Measurements from ENCODE around the gene ANKRD29.
A peak's percentile ranks its signal among the peaks of the same experiment; 100 is the strongest.

Gene ANKRD29

DNA sequence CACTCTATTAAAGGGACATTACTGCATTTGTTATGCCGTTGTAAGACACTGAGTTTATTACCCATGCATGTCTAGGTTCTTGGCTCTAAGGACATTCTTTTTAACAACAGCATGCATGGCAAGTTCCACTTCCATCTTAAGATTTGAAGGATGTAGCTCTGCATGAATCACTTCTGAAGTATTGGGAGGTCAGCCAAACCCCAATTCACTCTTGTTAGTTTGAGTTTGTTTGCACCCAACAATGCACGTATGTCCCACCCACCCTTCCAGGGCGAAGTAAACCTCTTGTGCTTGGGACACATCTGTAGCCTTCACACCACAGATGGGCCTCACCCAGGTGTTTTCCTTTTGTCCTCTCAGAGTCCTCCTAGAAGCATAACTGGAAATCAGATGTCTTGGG lies 21.0 kb upstream of the ANKRD29 start:
- DNase-seq, result no peak

DNA sequence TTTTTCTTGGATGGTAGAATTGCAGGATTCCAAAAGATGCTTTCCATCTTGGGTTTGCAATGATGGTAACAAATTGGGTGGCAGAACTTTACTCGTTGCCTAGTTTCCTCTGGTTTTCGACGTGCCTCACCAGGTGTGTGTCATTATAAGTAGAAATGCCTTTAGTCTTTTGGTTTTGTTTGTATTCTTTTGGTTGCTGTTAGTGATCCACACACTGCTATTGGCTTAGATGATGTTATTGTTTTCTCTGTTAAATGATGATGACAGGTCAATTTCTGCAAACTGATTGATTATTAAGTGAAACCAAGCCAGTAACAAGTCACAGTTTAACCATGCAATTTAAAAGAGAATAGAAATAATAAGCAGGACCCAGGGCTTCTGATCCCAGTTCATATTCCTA lies 20.4 kb upstream of the ANKRD29 start:
- no peak for DNase-seq

- DNase-seq, result no peak
Observed at GRCh38 chr18:23682472-23682871, 19.8 kb upstream of the ANKRD29 start.

DNA sequence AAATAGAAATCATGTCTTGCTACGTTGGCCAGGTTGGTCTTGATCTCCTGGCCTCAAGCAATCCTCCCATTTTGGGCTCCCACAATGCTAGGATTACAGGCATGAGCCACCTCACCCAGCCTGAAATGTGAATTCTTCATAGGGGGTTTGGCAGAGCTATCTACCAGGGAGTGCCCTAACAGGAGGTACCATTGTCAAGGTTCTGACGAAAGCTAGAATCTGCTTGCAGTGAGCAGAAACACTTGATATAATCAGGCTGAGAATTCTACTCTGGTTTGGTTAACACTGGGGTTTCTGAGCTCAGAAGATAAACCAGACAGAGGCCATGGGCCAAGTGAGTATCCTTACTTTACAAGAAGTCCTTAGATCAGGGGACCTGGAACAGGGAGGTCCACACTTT lies 19.3 kb upstream of the ANKRD29 start:
- no peak for DNase-seq

DNA sequence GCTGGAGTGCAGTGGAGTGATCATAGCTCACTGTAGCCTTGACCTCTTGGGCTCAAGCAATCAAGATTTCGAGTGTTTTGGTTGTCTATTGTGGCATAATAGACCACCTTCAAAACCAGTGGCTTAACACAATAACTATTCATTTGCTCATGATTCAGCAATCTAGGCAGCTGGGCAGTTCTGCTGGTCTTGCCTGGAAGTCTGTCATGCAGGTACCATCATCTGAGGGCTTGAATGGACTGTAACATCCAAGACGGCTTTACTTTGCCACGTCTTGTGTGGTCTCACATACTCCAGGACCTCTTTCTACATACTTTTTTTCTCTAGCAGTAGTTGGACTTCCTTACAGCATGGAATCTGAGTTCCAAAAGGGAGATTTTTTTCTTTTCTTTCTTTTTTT lies 13.2 kb upstream of the ANKRD29 start:
- no peak for DNase-seq

DNA sequence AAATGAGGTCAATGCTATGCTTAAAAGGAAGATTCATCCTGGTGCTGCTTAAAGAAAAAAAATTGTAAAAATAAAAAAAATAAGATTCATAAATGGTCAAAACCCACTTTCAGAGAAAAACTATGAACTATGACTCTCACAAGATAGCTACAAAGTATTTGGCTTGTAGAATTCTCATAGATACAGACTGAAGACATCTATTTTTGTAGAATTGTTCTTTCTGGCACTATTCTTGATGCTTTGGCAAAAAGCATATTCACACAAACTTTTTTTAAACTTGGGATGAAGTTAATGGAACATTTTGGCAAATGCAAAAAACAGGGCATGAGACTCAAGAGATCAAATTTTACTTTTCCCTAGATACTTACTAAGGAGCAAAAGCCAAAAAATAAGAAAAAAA lies 12.5 kb upstream of the ANKRD29 start:
- no peak for DNase-seq

GRCh38 chr18:23673725-23674124 lies 11.0 kb upstream of the ANKRD29 start:
- DNase-seq, result no peak

GRCh38 chr18:23671564-23671963 lies 8.9 kb upstream of the ANKRD29 start:
- no peak for DNase-seq

DNA sequence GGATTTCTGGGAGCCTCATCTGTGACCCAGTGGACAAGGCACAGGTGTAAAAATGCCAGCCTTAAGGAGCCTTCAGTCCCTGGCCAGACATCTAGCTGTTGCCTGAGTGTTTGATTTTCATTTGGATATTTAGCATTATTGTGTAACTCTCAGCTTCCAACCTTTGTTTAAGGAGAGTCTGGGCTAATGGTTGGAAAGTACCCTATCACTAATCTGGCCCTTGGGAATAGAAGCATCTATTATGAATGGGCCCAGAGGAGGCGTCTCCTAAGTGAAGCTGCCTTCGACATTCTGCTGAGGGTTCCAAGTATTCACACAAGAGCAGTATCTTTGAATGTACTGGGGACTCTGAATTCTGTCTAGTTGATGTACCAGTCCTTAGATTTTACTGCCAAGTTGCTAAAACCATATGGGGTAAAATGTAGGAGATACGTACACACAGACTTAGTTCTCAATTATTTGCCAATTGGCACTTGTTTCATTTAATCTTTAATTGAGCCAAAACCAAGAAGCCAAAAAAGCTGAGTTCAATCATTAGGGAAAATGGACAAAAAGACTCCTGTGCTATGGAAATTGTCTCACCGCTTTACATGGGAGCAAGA lies 7.2 kb upstream of the ANKRD29 start:
- no peak for DNase-seq

- no peak for DNase-seq
Observed at GRCh38 chr18:23669202-23669766, 6.6 kb upstream of the ANKRD29 start.

DNA sequence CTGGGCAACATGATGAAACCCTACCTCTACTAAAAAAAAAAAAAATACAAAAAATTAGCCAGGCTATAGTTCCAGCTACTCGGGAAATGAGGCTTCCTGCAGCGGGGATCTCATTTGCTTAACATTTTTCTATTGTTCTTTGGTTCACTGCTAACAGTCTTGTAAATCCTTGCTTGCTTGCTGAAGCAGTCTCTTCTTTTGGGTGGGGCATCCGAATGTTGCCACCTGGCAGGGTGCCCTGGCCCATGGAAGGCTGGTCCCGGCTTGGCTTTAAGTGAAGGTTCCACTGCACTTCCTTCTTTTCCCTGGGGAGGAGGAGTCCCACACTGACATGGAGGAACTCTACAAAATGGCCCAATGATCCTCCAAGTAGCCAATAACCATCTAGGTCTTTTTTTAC lies 6.0 kb upstream of the ANKRD29 start:
- DNase-seq, result no peak

DNA sequence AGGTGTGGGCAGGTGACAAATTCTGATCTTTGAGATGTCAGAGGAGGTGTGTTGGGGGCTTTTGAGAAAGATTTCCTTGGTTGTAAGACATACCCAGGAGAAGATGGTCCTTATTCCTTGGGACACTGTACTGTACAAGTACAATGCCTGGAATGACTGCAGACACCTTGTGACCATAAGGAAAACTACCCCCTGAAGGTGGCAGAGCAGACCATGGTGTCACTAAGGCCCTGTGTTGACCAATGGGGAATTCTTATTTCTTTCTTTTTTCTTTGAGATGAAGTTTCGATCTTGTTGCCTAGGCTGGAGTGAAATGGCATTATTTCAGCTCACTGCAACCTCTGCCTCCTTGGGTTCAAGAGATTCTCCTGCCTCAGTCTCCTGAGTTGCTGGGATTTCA lies 4.4 kb upstream of the ANKRD29 start:
- no peak for DNase-seq

DNA sequence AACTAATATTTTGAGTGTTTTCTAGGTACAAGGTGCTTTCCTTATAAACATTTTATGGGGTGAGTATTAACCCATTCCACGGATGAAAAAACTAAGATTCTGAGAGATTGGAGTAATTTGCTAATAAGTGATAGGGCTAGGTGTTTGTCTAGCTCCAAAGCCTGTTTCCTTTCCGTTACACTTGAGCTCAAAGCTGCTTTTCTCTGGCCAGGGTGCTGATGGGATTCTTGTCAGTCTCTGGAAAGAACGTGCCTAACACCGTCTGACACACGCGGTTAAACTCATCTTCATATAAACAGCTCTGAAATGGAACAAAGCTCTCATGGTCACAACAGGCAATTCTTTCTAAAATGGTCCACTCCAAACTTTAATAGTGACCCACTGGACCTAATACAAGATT lies 2.0 kb upstream of the ANKRD29 start:
- no peak for DNase-seq

DNA sequence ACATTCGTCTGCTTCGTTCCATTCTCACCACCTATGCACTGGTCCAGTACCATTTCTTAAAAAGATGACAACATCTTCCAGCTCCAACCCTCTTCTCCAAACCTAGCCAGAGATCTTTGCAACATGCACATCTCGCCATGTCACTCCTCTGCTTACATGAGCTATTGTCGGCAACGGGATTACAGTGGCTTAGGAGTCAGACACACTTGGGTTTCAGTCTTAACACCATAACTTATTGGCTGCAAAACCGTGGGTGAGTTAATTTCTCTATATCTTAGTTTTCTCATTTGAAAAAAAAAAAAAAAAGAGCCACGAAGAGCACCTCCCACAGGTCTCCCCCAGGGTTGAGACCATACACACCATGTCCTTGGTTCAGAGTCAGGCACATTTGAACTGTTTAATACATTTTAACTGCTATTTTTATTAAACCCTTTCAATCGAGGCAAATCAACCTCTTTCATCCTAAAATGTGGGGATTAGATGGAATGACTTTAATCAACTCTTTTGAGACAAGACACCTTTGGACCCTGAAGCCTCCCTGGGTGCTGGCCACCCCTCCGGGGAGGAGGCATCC lies 889 bp downstream of the ANKRD29 start:
- peak; percentile 19 for DNase-seq

DNA sequence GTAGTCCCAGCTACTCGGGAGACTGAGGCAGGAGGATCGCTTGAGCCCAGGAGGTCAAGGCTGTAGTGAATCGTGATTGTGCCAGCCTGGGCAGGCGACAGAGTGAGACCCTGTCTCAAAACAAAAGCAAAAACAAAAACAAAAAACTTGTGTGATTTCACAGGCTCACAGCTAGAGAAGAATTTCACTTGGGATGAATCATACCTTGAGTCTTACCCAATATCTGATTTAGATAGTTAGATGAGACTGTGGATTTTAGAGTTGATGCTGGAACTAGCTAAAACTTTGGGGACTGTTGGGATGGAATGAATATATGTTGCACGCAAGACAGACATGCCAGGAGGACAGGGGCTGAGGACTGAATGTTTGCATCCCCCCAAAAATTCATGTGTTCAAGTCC lies 4.4 kb downstream of the ANKRD29 start:
- DNase-seq, result no peak

- DNase-seq, result no peak
Observed at GRCh38 chr18:23652232-23652631, 10.5 kb downstream of the ANKRD29 start.

GRCh38 chr18:23650968-23651927 lies 11.5 kb downstream of the ANKRD29 start:
- no peak for DNase-seq

- DNase-seq, result no peak
Observed at GRCh38 chr18:23648940-23649607, 13.6 kb downstream of the ANKRD29 start.

DNA sequence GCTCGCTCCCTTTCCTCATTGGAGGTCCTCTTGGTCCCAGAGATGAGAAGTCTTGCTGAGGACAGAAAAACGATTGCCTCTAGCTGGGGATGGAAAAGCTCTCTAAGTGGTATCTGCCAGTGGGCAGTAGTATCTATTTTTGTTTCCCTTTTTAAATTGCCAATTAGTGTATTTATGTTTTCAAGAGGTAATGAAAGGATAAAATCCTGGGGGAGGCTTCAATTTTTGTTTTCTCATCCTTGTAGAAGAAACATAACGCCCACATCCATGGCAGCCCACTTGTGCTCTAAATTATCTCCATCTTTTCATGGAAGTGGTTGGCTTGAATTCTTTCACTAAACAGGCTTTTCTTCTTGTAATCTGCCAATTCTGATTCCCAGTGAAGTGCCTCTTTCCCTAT lies 14.3 kb downstream of the ANKRD29 start:
- no peak for DNase-seq

DNA sequence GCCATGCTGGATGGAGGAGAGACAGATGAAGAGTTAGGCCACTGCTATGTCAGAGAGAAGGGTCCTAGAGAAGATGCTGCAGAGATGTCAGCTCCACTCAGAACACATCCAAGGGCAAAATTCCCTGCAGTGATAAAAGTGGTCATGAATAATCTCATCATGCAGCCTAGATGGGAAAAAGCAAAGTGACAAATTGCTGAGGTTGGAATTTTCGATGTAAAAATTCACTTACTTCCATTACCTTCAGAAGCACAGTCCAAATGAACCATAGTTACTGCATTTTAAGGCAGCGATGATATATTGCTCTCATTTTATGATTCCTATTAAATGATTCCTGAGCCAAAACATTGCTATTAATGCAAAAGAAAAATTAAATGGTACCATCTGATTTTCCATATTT lies 16.4 kb downstream of the ANKRD29 start:
- no peak for DNase-seq

GRCh38 chr18:23645568-23646175 lies 17.0 kb downstream of the ANKRD29 start:
- DNase-seq, result no peak

DNA sequence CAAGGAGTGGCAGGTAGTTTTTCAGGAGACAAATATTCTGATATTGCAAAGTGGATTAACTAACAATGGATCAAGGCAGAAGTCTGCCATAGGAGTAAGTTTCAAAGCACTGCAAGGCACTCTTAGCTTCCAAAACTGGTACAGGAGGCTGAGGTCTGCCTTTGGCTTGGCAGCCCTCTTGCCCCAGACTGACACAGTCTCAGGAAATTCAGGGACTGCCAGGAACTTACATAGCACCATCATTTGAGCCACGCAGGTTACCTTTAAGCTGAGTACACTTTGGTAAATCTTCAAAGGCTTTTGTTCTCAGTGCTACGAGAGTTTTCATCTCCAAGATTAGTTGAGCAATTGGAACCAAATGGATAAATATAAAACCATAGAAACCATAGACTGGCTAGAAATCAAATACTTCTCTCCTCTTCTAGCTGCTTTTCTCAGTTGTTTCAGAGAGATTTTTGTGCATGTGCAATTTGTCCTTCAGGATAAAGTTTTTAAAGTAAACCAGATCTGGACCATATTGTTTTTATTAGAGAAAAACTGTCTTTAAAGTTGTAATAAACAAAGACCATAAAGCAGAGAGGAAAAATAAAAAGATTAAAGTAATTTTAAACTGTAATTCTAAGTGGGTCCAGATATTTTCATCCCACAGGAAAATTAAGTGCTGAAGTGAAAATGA lies 18.8 kb downstream of the ANKRD29 start:
- DNase-seq, result no peak

Data from hematopoietic multipotent progenitor cell treated with erythropoietin and hydrocortisone succinate and interleukin-3 and kit ligand, for 8 days (in vitro differentiated cells).